Endothelial cell of hepatic sinusoid (primary cell): ENCODE data around the gene IL6ST.

Experiments
- in situ Hi-C: cut with HindIII; loops from 2 replicates; pipeline ENCODE4 v1.10.0; 2017; ENCODE audit warnings: low sequenced_read_pairs

Gene IL6ST

DNA sequence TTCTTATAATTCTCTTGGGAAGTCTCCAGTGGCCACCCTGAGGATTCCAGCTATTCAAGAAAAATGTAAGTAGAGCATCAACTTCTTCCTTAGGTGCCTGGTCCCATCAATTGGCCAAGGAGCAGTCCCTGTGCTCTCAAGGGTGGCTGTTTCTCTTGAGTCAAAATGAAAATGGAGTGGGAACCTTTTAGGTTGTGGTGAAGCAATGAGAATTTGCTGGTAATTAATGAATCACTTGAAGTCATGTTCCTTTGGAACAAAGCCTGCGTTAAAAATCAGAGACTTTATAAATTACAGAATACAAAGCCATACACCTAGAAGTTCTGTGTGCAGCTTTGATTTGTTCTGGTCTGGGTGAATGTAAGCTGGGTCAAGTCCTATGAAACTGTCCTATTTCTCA lies 94.7 kb downstream of the IL6ST start:
- in situ Hi-C loops = no loop called here

DNA sequence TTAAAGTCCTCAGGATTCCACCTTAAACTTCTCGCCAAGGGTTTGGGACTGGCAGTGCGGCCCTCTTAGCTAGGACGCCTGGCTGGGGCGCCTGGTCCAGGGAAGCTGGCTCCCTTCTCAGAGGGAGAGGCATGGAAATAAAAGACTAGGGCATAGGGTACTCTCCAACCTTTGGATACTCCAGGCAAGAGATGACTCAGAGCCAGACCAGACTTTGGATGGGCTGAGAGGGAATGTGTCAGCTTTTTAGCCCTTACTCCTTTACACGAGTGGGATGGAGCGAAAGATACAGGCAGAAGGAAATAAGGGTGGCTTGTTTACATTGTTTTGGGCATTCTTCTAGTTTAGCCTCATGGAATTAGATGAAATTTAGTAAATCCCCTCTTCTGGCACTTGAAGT lies 95.4 kb downstream of the IL6ST start:
- in situ Hi-C loops = no loop called here

DNA sequence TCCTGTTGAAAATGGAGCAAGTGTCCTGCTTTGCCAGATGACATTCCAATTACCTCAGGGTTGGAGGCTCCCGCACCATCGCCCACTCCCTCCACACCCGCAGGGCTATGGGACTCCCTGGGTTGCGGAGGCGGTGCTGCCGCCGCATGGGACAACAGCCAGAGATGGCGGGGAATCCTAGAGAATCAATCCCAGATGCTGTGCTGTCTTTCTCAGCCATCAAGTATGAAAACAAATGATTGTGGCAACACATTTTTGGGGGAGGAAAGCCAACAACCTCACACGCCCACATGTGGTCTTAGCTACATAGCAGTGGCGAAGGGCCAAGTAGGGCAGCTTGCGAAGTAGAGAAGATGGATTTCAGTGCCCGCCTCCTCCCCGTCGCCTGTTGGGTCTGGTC lies 96.9 kb downstream of the IL6ST start:
- in situ Hi-C loops = no loop called here

DNA sequence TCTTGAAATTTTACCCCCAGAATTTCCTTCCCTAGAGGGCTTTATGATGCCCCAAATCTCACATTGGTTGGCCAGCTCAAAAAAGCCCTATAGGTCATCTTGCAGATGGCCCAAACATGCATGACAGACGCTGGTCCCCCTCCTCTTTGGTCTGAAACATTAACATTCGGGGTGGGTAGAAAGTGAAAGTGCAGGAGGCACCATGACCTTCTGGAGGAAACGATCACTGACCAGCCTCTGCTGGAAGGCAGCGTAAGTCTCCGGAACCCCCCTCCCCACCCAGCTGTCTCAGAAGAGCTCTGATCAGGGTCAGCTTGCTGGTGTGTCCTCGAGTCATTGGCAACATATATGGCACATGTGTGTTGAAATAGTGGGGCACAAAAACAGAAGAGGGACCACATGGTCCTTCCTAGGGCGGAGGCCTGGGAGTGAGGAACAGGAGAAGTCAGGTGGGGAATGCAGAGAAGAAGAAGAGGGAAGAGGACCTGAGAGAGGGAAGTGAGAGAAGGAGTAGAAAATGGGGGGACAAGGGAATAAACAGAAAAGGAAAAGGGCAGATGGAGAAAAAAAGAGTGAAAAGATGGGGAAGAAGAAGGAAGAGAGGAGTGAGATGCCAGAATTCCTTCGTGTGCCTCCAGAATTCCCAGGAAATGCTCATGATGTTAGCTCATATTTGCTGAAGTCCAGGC lies 97.4 kb downstream of the IL6ST start:
- in situ Hi-C loops = no loop called here

DNA sequence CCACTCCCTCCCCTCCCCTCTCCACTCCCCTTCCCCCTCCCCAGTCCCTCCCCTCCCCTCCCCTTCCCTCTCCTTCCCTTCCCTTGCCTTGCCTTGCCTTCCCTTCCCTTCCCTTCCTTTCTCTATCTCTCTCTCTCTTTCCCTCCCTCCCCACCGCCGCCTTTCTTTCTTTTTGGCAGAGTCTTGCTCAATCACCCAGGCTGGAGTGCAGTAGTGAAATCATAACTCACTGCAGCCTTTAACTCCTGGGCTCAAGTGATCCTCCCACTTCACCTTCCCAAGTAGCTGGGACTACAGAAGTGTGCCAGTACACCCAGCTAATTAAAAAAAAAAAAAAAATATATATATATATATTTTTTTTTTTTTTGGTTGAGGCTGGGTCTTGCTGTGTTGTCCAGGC lies 98.1 kb downstream of the IL6ST start:
- in situ Hi-C loops = no loop called here

DNA sequence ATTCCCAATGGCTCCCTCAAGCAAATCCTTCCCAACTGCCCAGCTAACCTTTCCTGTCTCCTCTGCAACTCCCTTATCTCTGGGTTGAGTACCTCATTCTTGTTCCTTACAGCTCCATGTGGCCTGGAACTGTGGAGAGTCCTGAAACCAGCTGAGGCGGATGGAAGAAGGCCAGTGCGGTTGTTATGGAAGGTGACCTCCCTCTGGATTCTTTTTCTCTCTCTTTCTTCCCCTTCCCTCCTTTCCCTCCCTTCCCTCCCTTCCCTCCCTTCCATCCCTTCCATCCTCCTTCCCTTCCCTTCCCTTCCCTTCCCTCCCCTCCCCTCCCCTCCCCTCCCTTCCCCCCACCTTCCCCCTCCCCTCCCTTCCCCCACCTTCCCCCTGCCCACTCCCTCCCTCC lies 98.5 kb downstream of the IL6ST start:
- in situ Hi-C loops = no loop called here

DNA sequence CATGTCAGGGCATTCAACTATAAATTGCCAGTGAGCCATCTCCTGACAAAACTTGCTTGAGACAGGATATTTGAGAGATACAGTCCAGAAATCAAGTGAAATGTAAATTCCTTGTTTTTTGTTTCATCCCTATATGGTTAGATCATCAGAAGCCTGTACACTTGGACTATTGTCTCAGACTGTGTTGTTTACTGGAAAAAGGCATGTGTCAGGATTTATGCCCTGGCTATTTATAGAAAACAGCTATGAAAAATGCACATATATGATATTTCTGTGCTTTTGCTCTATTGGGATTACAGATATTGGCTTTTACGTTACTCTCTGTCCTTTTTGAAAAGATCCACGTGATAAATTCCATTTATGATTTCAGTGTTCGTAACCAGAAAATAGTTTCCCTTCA lies 99.4 kb downstream of the IL6ST start:
- in situ Hi-C loops = no loop called here

DNA sequence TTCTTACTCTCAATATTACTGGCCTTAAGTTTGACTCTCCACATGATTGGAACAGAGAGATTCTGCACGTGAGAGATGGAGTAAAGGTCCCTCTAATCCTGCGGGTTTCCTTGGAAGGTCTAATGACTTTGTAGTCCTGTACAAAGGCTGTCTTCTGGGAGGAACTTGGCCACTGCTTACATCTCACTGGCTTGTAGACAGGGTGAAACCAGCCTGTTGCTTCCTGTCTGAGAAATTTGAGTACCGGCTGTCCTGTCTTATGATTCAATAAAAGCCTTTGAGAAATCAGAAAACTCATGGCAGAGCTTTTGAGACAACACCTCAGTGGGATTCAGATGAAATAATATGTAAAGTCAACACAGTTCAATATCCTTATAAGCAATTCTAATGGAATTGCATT lies 100.6 kb downstream of the IL6ST start:
- in situ Hi-C loops = no loop called here

DNA sequence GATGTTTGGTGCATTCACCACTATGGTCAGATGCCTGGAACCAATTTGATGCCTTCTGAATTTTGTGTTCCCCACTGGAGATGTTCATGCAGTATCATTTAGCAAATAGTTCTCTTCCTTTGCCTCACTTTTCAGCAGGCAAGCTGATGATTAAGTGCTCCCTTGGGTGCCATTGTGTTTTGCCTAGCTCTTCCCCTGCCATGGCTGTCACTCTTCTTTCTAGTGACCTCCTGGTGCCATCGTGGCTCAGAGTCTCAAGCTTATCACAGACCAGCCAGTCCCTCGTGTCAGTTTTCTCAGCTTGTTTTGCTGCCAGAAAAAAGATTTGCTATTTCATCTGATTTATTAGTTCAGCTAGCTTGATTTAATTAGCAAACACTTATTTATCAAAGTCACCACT lies 102.3 kb downstream of the IL6ST start:
- in situ Hi-C loops = no loop called here

DNA sequence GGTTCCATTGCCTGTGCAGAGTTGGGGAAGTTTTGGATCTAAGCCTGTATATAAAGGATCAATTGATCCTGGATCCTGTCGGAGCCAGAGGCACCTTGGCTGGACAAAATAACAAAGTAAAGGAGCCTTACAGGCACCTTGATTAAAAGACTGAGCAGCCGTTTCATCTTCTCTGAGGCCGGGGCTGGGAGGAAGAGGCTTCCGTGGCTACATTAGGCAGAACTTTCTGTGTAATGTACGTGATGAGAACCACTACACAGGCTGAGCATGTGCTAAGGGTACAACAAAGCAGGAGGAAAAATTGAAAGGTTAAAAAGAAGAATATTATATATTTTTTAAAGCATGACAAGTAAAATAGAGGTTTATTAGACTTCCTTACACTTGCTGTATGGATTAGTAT lies 106.6 kb downstream of the IL6ST start:
- in situ Hi-C loops = no loop called here

DNA sequence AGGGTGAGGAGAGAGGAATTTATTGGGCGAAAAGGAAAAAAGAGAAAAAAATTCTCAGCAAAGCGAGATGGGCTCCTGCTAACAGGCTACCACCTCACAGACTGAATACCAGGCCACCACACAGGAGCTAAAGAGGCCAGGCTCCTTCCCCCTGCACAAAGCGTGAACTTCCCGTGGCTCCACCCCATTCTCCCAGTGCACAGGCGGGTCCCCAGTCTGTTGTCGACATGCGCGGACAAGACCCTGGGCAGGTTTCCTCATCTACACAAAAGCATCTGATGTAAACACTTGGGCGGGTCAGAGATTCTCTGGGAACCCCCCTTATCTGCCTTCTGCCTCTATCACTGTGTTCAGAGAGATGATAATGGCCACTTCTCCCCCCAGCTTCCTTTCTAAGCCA lies 109.4 kb downstream of the IL6ST start:
- in situ Hi-C loops = no loop called here
